K562 (cell line): ENCODE measurements around the gene FAM9B. TPM values are rescaled to one million over a fixed set of nuclear protein-coding genes. Genes with fewer than 3 reads are reported as not detected.

Source experiments
- ATAC-seq: fragments of 200-7000 bp; cut with Tn5 transposase; 3 replicates; pipeline ENCODE4 v1.9.1; 2020; ENCODE audit warnings: moderate library complexity
- BruUV-seq: library from RNA; stranded (reverse); fragments of 400-500 nt; replicated peaks from 2 replicates; lab custom pipeline; 2021; lab: Mats Ljungman, UMichigan
- CTCF ChIA-PET: fragments of 300-600 bp; formaldehyde crosslinking; extraction: SDS; loops from one replicate; lab custom pipeline; 2021; ENCODE audit warnings: low intra/inter-chr PET ratio; lab: Yijun Ruan, JAX
- POLR2A ChIA-PET: fragments of 300-600, 350-650 bp; sonication (Branson Sonifier 250); formaldehyde crosslinking; extraction: SDS; loops from one replicate; lab custom pipeline; 2021; ENCODE audit warnings: antibody characterized with exemption, inconsistent platforms; lab: Yijun Ruan, JAX
- DNase-seq, 4 experiments: peaks; one replicate each; pipeline versions ENCODE4 v3.0.0 to v3.0.0-alpha.2; 2011 to 2018; ENCODE audit warnings: low spot score in 3 of 4, mixed read lengths in 3 of 4; ENCODE audit errors: extremely low read depth in 1 of 4
- FAIRE-seq: peaks from 2 replicates; lab custom pipeline; 2011; peaks lifted over from hg19 to GRCh38; lab: Jason Lieb, UNC
- H2AFZ ChIP-seq: 2 replicates; pipeline ENCODE4 v1.6.0; 2011; ENCODE audit warnings: low read depth, low read length, control low read depth, inconsistent platforms
- H3K27ac ChIP-seq: fragments of 200-600 bp; 3 replicates; pipeline ENCODE4 v1.8.0; 2011; ENCODE audit warnings: low read depth, mild to moderate bottlenecking, control low read depth, inconsistent platforms, low read length, moderate library complexity, mixed read lengths; ENCODE audit errors: extremely low read depth
- H3K27me3 ChIP-seq, 2 experiments: fragments of 300-600 bp in 1 of 2; 2 replicates in 1 of 2; 3 replicates in 1 of 2; pipeline versions ENCODE4 v1.6.0 to v1.8.0; 2011; ENCODE audit warnings: inconsistent platforms in 2 of 2, low read length in 2 of 2, mild to moderate bottlenecking in 1 of 2, mixed read lengths in 1 of 2, moderate library complexity in 1 of 2; ENCODE audit not compliant: control insufficient read depth in 2 of 2, insufficient read depth in 2 of 2
- H3K36me3 ChIP-seq: fragments of 300-600 bp; 3 replicates; pipeline ENCODE4 v1.8.0; 2011; ENCODE audit warnings: mild to moderate bottlenecking, low read length, inconsistent platforms; ENCODE audit not compliant: control insufficient read depth, insufficient read depth
- H3K4me1 ChIP-seq, 2 experiments: fragments of 200-600 bp in 1 of 2; replicated peaks in 1 of 2; 2 replicates in 1 of 2; 3 replicates in 1 of 2; pipeline versions ENCODE4 v1.5.1 to v1.8.0; 2011; ENCODE audit warnings: inconsistent platforms in 2 of 2, low read length in 2 of 2, mild to moderate bottlenecking in 1 of 2, mixed read lengths in 1 of 2, moderate library complexity in 1 of 2; ENCODE audit not compliant: control insufficient read depth in 2 of 2, insufficient read depth in 2 of 2
- H3K4me2 ChIP-seq: 2 replicates; pipeline ENCODE4 v1.6.1; 2011; ENCODE audit warnings: low read length, control low read depth, inconsistent platforms, mixed read lengths; ENCODE audit not compliant: insufficient read depth
- H3K4me3 ChIP-seq: fragments of 200-600 bp; sonication (generic), shearing (Covaris generic); 2 replicates; pipeline ENCODE4 v1.5.1; 2016; ENCODE audit warnings: control low read depth, inconsistent platforms
- H3K79me2 ChIP-seq: fragments of 200-600 bp; 3 replicates; pipeline ENCODE4 v1.8.0; 2011; ENCODE audit warnings: low read length, inconsistent platforms; ENCODE audit not compliant: control insufficient read depth, insufficient read depth
- H3K9ac ChIP-seq, 2 experiments: 2 replicates each; pipeline versions ENCODE4 v1.6.0 to v1.6.1; 2011; ENCODE audit warnings: low read depth in 2 of 2, low read length in 2 of 2, control low read depth in 1 of 2, inconsistent platforms in 1 of 2, mild to moderate bottlenecking in 1 of 2, mixed read lengths in 1 of 2; ENCODE audit not compliant: insufficient read depth in 1 of 2
- H3K9me1 ChIP-seq: one replicate; pipeline ENCODE4 v1.6.0; 2011; ENCODE audit warnings: inconsistent platforms, mild to moderate bottlenecking, low read length, moderate library complexity; ENCODE audit not compliant: control insufficient read depth, insufficient read depth
- H3K9me3 ChIP-seq: replicated peaks from 2 replicates; pipeline ENCODE4 v1.5.1; 2011; ENCODE audit warnings: low read depth, low read length, inconsistent platforms; ENCODE audit not compliant: control insufficient read depth, insufficient read depth
- H4K20me1 ChIP-seq: replicated peaks from 2 replicates; pipeline ENCODE4 v1.6.1; 2011; ENCODE audit warnings: low read length, inconsistent platforms, mixed read lengths; ENCODE audit not compliant: control insufficient read depth, insufficient read depth
- CBX3 ChIP-seq, 2 experiments: IDR thresholded peaks; 1 replicate in 1 of 2; 2 replicates in 1 of 2; pipeline ENCODE4 v1.6.1; 2012; ENCODE audit warnings: inconsistent platforms in 2 of 2, low read length in 2 of 2, borderline replicate concordance in 1 of 2, control low read depth in 1 of 2
- GABPB2 ChIP-seq: fragments of 250-450 bp; sonication (Bioruptor Pico); conservative IDR thresholded peaks from 2 replicates; pipeline ENCODE4 v1.5.1; 2021; ENCODE audit warnings: mild to moderate bottlenecking
- GTF2A2 ChIP-seq: IDR thresholded peaks from 2 replicates; pipeline ENCODE4 v1.6.1; 2016; ENCODE audit warnings: mild to moderate bottlenecking, missing genetic modification characterization, missing compliant biosample characterization
- KHSRP ChIP-seq: fragments of 450-650 bp; IDR thresholded peaks from 2 replicates; pipeline ENCODE4 v1.6.1; 2017
- MTA3 ChIP-seq: fragments of 450-650 bp; formaldehyde crosslinking; IDR thresholded peaks from 2 replicates; pipeline ENCODE4 v1.6.1; 2017; ENCODE audit warnings: mild to moderate bottlenecking, borderline replicate concordance
- MXD1 ChIP-seq: fragments of 250-450 bp; sonication (Bioruptor Pico); IDR thresholded peaks from 2 replicates; pipeline ENCODE4 v1.8.0; 2021; ENCODE audit warnings: borderline replicate concordance, mild to moderate bottlenecking, moderate library complexity; ENCODE audit not compliant: poor library complexity, severe bottlenecking
- SIN3A ChIP-seq, 2 experiments: fragments of 150-350 bp in 1 of 2; IDR thresholded peaks; 2 replicates each; pipeline ENCODE4 v1.6.1; 2011 to 2016; ENCODE audit warnings: borderline replicate concordance in 2 of 2, low read depth in 2 of 2, low read length in 2 of 2, mild to moderate bottlenecking in 2 of 2, moderate library complexity in 2 of 2; ENCODE audit not compliant: control insufficient read depth in 1 of 2
- SRSF1 ChIP-seq: fragments of 200-400 bp; formaldehyde crosslinking; IDR thresholded peaks from 2 replicates; pipeline ENCODE4 v1.6.1; 2017; ENCODE audit warnings: mild to moderate bottlenecking, low read depth, low read length, moderate library complexity
- SRSF7 ChIP-seq: fragments of 200-400 bp; formaldehyde crosslinking; optimal IDR thresholded peaks from 2 replicates; pipeline ENCODE3; 2017; ENCODE audit warnings: mild to moderate bottlenecking, low read depth, low read length
- SUPT5H ChIP-seq: fragments of 450-650 bp; IDR thresholded peaks from 2 replicates; pipeline ENCODE4 v1.6.1; 2016
- TEAD4 ChIP-seq, 2 experiments: sonication (generic) in 1 of 2; formaldehyde crosslinking in 1 of 2; IDR thresholded peaks; 2 replicates each; pipeline versions ENCODE4 v1.6.1 to v1.8.0; 2012 to 2022; ENCODE audit warnings: borderline replicate concordance in 1 of 2, inconsistent platforms in 1 of 2, low read length in 1 of 2, mild to moderate bottlenecking in 1 of 2, missing genetic modification reagents in 1 of 2
- THRAP3 ChIP-seq: fragments of 450-650 bp; IDR thresholded peaks from 2 replicates; pipeline ENCODE4 v1.6.1; 2016; ENCODE audit warnings: mild to moderate bottlenecking, inconsistent platforms, borderline replicate concordance
- U2AF1 ChIP-seq: fragments of 200-400 bp; formaldehyde crosslinking; optimal IDR thresholded peaks from 2 replicates; pipeline ENCODE3; 2017; ENCODE audit warnings: mild to moderate bottlenecking, low read depth, low read length, moderate library complexity
- ZNF121 ChIP-seq: sonication (generic); formaldehyde crosslinking; conservative IDR thresholded peaks from 2 replicates; pipeline ENCODE4 v1.8.0; 2022; ENCODE audit warnings: missing genetic modification reagents
- WGBS: fragments of 100-300 bp; shearing (Covaris generic); methylation state at CpG from one replicate; pipeline ENCODE4 v1.1.6; 2016; ENCODE audit warnings: low coverage, mixed read lengths; ENCODE audit not compliant: insufficient coverage; ENCODE audit errors: missing lambda C conversion rate; 5-methylcytosine and 5-hydroxymethylcytosine counted together
- in situ Hi-C: fragments of 300-500 bp; cut with MboI; formaldehyde crosslinking; loops from 4 replicates; pipeline ENCODE4 v1.15.0; 2018; ENCODE audit warnings: inconsistent platforms, mixed read lengths
- intact Hi-C: fragments of 100-400 bp; cut with micrococcal nuclease; formaldehyde crosslinking; loops from 2 replicates; pipeline ENCODE4 v1.14.2; 2022
- polyA plus RNA-seq, 8 experiments: library from polyadenylated mRNA; depleted of rRNA in 4 of 8; stranded (reverse) in 5 of 8; unstranded in 3 of 8; fragments of >200 nt; fragmentation: Nextera tagmentation in 2 of 8; fragmentation: Illumina TruSeq in 1 of 8; extraction: Ambion mirVana in 2 of 8; extraction: Trizol in 1 of 8; gene quantifications; 2 replicates each; pipeline versions ENCODE4 v1.2.1 to v1.2.3, GENCODE V29; 2011 to 2014; ENCODE audit warnings: inconsistent platforms in 1 of 8, missing spikeins in 1 of 8
- total RNA-seq, 7 experiments: library from RNA; depleted of rRNA in 6 of 7; stranded (reverse); fragments of >200 nt in 6 of 7; fragmentation: Illumina TruSeq in 2 of 7; extraction: Trizol in 2 of 7; gene quantifications; 2 replicates each; pipeline versions ENCODE4 v1.2.1 to v1.2.3, GENCODE V29; 2011 to 2021; ENCODE audit warnings: low replicate concordance in 1 of 7
- TF ChIP-seq, protein P1 (sequence below): fragments of 250-450 bp; sonication (Bioruptor Pico); IDR thresholded peaks from 2 replicates; pipeline ENCODE4 v1.4.0; 2020
- TF ChIP-seq, protein P2 (sequence below), 2 experiments: fragments of 150-350 bp in 1 of 2; IDR thresholded peaks; 2 replicates each; pipeline ENCODE4 v1.6.1; 2012 to 2016; ENCODE audit warnings: low read depth in 2 of 2, low read length in 2 of 2, mild to moderate bottlenecking in 1 of 2, moderate library complexity in 1 of 2
- TF ChIP-seq, protein P3 (sequence below): fragments of 450-650 bp; formaldehyde crosslinking; IDR thresholded peaks from 2 replicates; pipeline ENCODE4 v1.4.0; 2020; ENCODE audit warnings: mild to moderate bottlenecking, moderate library complexity

FAM9B gene
- total and polyA plus RNA-seq, 9 of the 15 experiments (the other 6 are each of a cell fraction or from before 2014, with no cell fraction given) = 0.53 to 4.6 (median 3.2) TPM

DNA sequence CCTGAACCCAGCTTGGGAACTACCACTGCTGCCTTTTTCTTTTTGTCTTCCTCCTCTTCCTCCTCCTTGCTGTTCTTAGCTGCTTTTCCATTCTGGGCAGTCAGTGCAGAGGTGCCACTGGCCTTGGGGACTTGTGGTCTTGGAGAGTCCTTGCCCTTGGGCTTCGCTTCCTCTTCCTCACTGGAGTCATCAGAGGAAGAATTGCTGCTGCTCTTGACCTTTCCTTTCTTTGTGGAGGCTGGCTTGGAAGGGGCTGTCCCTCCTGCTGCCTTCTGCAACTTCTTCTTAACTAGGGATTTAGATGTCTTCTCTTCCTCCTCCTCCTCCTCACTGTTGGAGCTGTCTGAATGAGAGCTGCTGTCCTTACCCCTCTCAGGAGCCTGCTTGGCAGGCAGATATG, 53.2 kb downstream of the FAM9B start:
- Histone ChIP-seq H3K27ac (no peak overlapping the region), H3K4me1 (no peaks in the 10 kb centered on the region), H3K36me3 (no peaks in the 10 kb centered on the region), H3K4me2 (no peak overlapping the region), H3K9ac (no peak overlapping the region), H3K79me2 (no peaks in the 10 kb centered on the region), H2AFZ (no peak overlapping the region), H3K9me3 (no peaks in the 10 kb centered on the region), H3K27me3 (no peaks in the 10 kb centered on the region), H3K9me1 (no peaks in the 10 kb centered on the region), H3K4me3 (no peak overlapping the region), H4K20me1 (no peaks in the 10 kb centered on the region)
- DNase-seq (no peak), FAIRE-seq (no peak), ATAC-seq (no peak)
- ChIA-PET POLR2A (no interaction called here), CTCF (no interaction called here)
- in situ Hi-C loops = no loop called here
- no TSS peak for BruUV-seq
- intact Hi-C loops = no loop called here
- WGBS = no CpG with 5 or more reads among the region's 1 CpG
- TF ChIP-seq, protein P1, sequence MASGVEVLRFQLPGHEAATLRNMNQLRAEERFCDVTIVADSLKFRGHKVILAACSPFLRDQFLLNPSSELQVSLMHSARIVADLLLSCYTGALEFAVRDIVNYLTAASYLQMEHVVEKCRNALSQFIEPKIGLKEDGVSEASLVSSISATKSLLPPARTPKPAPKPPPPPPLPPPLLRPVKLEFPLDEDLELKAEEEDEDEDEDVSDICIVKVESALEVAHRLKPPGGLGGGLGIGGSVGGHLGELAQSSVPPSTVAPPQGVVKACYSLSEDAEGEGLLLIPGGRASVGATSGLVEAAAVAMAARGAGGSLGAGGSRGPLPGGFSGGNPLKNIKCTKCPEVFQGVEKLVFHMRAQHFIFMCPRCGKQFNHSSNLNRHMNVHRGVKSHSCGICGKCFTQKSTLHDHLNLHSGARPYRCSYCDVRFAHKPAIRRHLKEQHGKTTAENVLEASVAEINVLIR (CRISPR knock-in tag) = no peak
- TF ChIP-seq SRSF1 (no peak), SIN3A (IDR thresholded peaks at IDR 0.05; ENCODE audit: borderline replicate concordance in 2 of 2, control insufficient read depth in 1 of 2, low read depth in 2 of 2, low read length in 2 of 2) (no peak), TEAD4 (IDR thresholded peaks at IDR 0.05; ENCODE audit: low read length) (no peak), TEAD4 (CRISPR knock-in tag; IDR thresholded peaks at IDR 0.05; ENCODE audit: borderline replicate concordance) (no peak), GABPB2 (CRISPR knock-in tag) (no peak), ZNF121 (no peak), MTA3 (no peak), SUPT5H (no peak), CBX3 (IDR thresholded peaks at IDR 0.05; ENCODE audit: borderline replicate concordance in 1 of 2, low read length in 2 of 2) (no peak), GTF2A2 (tag) (no peak), KHSRP (no peak), THRAP3 (no peak), SRSF7 (no peak), U2AF1 (no peak), MXD1 (CRISPR knock-in tag) (no peak)
- TF ChIP-seq, protein P2, sequence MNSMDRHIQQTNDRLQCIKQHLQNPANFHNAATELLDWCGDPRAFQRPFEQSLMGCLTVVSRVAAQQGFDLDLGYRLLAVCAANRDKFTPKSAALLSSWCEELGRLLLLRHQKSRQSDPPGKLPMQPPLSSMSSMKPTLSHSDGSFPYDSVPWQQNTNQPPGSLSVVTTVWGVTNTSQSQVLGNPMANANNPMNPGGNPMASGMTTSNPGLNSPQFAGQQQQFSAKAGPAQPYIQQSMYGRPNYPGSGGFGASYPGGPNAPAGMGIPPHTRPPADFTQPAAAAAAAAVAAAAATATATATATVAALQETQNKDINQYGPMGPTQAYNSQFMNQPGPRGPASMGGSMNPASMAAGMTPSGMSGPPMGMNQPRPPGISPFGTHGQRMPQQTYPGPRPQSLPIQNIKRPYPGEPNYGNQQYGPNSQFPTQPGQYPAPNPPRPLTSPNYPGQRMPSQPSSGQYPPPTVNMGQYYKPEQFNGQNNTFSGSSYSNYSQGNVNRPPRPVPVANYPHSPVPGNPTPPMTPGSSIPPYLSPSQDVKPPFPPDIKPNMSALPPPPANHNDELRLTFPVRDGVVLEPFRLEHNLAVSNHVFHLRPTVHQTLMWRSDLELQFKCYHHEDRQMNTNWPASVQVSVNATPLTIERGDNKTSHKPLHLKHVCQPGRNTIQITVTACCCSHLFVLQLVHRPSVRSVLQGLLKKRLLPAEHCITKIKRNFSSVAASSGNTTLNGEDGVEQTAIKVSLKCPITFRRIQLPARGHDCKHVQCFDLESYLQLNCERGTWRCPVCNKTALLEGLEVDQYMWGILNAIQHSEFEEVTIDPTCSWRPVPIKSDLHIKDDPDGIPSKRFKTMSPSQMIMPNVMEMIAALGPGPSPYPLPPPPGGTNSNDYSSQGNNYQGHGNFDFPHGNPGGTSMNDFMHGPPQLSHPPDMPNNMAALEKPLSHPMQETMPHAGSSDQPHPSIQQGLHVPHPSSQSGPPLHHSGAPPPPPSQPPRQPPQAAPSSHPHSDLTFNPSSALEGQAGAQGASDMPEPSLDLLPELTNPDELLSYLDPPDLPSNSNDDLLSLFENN (IDR thresholded peaks at IDR 0.05; ENCODE audit: low read depth in 2 of 2, low read length in 2 of 2) = no peak
- TF ChIP-seq, protein P3, sequence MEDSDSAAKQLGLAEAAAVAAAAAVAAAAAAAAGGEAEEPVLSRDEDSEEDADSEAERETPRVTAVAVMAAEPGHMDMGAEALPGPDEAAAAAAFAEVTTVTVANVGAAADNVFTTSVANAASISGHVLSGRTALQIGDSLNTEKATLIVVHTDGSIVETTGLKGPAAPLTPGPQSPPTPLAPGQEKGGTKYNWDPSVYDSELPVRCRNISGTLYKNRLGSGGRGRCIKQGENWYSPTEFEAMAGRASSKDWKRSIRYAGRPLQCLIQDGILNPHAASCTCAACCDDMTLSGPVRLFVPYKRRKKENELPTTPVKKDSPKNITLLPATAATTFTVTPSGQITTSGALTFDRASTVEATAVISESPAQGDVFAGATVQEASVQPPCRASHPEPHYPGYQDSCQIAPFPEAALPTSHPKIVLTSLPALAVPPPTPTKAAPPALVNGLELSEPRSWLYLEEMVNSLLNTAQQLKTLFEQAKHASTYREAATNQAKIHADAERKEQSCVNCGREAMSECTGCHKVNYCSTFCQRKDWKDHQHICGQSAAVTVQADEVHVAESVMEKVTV (CRISPR knock-in tag) = no peak
